Kidney (tissue), 22 donors: Measurements from ENCODE around the gene USF3. TPM values are rescaled to one million over a fixed set of nuclear protein-coding genes. Genes with fewer than 3 reads are reported as not detected.
A peak's percentile ranks its signal among the peaks of the same experiment; 100 is the strongest.

Source experiments
- DNase-seq, 5 donors: peaks; one replicate each; pipeline ENCODE4 v3.0.0-alpha.2; 2013 to 2020
- FAIRE-seq: peaks from 2 replicates; lab custom pipeline; 2012; peaks lifted over from hg19 to GRCh38; lab: Jason Lieb, UNC
- H3K27ac ChIP-seq, 2 donors: one replicate each; pipeline ENCODE4 v1.7.0; 2013; ENCODE audit warnings: low read depth in 2 of 2, low read length in 2 of 2, inconsistent platforms in 1 of 2
- H3K27me3 ChIP-seq: one replicate; pipeline ENCODE4 v1.7.1; 2013; ENCODE audit warnings: low read length, inconsistent platforms; ENCODE audit not compliant: control insufficient read depth, insufficient read depth
- H3K36me3 ChIP-seq, 3 donors: one replicate each; pipeline versions ENCODE4 v1.7.0 to v1.7.1; 2013; ENCODE audit warnings: low read length in 3 of 3, control low read depth in 1 of 3, inconsistent platforms in 1 of 3; ENCODE audit not compliant: insufficient read depth in 3 of 3, control insufficient read depth in 2 of 3
- H3K4me1 ChIP-seq, 3 donors: one replicate each; pipeline versions ENCODE4 v1.7.0 to v1.7.1; 2013; ENCODE audit warnings: low read length in 3 of 3, inconsistent platforms in 1 of 3, low read depth in 1 of 3; ENCODE audit not compliant: control insufficient read depth in 2 of 3, insufficient read depth in 2 of 3
- H3K4me3 ChIP-seq, 3 donors: one replicate each; pipeline versions ENCODE4 v1.7.0 to v1.8.1; 2013; ENCODE audit warnings: low read length in 3 of 3, control low read depth in 1 of 3, inconsistent platforms in 1 of 3
- H3K9ac ChIP-seq, 3 donors: one replicate each; pipeline versions ENCODE4 v1.7.0 to v1.7.1; 2013; ENCODE audit warnings: low read length in 3 of 3, control low read depth in 1 of 3, inconsistent platforms in 1 of 3
- H3K9me3 ChIP-seq, 3 donors: one replicate each; pipeline versions ENCODE4 v1.7.0 to v1.7.1; 2013; ENCODE audit warnings: low read length in 3 of 3, control low read depth in 1 of 3, inconsistent platforms in 1 of 3; ENCODE audit not compliant: control insufficient read depth in 2 of 3, insufficient read depth in 1 of 3
- intact Hi-C: fragments of 100-400 bp; cut with DNase I; formaldehyde crosslinking; loops from one replicate; pipeline ENCODE4 v1.11.1; 2022
- long read RNA-seq, 10 donors: library from polyadenylated mRNA in 1 of 10; unstranded in 1 of 10; transcript quantifications; one replicate each; pipeline ENCODE4 v2.0.0 and lab custom pipeline, GENCODE V29; 2021 to 2026
- polyA plus RNA-seq: library from polyadenylated mRNA; stranded (reverse); fragments of 350-450 nt; fragmentation: Illumina TruSeq; extraction: RNeasy Lipid Tissue Mini Kit (QIAGEN cat#74804); gene quantifications from one replicate; pipeline ENCODE4 v1.2.3, GENCODE V29; 2014; ENCODE audit warnings: low read depth, low replicate concordance; ENCODE audit not compliant: insufficient read depth
- total RNA-seq: library from RNA; stranded (reverse); fragmentation: NEBNext Ultra II Directional; extraction: Animal tissue kit (Norgen Biotek cat#: 25700); gene quantifications from one replicate; pipeline ENCODE4 v1.2.1, GENCODE V29; 2021
- TF ChIP-seq, protein P1 (sequence below): IDR thresholded peaks from 3 replicates; pipeline ENCODE4 v1.5.1; 2012; ENCODE audit warnings: mild to moderate bottlenecking, moderate library complexity, borderline replicate concordance; ENCODE audit not compliant: insufficient read depth; ENCODE audit errors: extremely low read depth
- donor health status: control.
- donor health status: control.
- donor health status: control.
- donor health status: control.
- donor health status: control.
- donor health status: DM: yes; HTN: yes; CAD: no.
- donor health status: Normal renal cell carcinoma (clear cell type).

The USF3 gene, protein sequence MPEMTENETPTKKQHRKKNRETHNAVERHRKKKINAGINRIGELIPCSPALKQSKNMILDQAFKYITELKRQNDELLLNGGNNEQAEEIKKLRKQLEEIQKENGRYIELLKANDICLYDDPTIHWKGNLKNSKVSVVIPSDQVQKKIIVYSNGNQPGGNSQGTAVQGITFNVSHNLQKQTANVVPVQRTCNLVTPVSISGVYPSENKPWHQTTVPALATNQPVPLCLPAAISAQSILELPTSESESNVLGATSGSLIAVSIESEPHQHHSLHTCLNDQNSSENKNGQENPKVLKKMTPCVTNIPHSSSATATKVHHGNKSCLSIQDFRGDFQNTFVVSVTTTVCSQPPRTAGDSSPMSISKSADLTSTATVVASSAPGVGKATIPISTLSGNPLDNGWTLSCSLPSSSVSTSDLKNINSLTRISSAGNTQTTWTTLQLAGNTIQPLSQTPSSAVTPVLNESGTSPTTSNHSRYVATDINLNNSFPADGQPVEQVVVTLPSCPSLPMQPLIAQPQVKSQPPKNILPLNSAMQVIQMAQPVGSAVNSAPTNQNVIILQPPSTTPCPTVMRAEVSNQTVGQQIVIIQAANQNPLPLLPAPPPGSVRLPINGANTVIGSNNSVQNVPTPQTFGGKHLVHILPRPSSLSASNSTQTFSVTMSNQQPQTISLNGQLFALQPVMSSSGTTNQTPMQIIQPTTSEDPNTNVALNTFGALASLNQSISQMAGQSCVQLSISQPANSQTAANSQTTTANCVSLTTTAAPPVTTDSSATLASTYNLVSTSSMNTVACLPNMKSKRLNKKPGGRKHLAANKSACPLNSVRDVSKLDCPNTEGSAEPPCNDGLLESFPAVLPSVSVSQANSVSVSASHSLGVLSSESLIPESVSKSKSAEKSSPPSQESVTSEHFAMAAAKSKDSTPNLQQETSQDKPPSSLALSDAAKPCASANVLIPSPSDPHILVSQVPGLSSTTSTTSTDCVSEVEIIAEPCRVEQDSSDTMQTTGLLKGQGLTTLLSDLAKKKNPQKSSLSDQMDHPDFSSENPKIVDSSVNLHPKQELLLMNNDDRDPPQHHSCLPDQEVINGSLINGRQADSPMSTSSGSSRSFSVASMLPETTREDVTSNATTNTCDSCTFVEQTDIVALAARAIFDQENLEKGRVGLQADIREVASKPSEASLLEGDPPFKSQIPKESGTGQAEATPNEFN (N-terminal part only)
- total RNA-seq (21.3 TPM), polyA plus RNA-seq (6.5 TPM)
- long read RNA-seq, donor 1, full-length matches to known transcripts: 3 of 10 reads
- long read RNA-seq, donor 1, partial matches to known transcripts: 7 of 10 reads
- long read RNA-seq, donor 1, other reads (novel, unspliced or antisense): 0 of 10 reads
- long read RNA-seq, donor 2, full-length matches to known transcripts: 2 of 2 reads
- long read RNA-seq, donor 2, partial matches to known transcripts: 0 of 2 reads
- long read RNA-seq, donor 2, other reads (novel, unspliced or antisense): 0 of 2 reads
- long read RNA-seq, donor 3, full-length matches to known transcripts: 4 of 15 reads
- long read RNA-seq, donor 3, partial matches to known transcripts: 11 of 15 reads
- long read RNA-seq, donor 3, other reads (novel, unspliced or antisense): 0 of 15 reads
- long read RNA-seq, donor 4, full-length matches to known transcripts: 5 of 5 reads
- long read RNA-seq, donor 4, partial matches to known transcripts: 0 of 5 reads
- long read RNA-seq, donor 4, other reads (novel, unspliced or antisense): 0 of 5 reads
- long read RNA-seq, donor 5: 0 reads
- long read RNA-seq, donor 6, full-length matches to known transcripts: 1 of 1 reads
- long read RNA-seq, donor 6, partial matches to known transcripts: 0 of 1 reads
- long read RNA-seq, donor 6, other reads (novel, unspliced or antisense): 0 of 1 reads
- long read RNA-seq, donor 7, full-length matches to known transcripts: 2 of 9 reads
- long read RNA-seq, donor 7, partial matches to known transcripts: 7 of 9 reads
- long read RNA-seq, donor 7, other reads (novel, unspliced or antisense): 0 of 9 reads
- long read RNA-seq, donor 8, partial matches to known transcripts: 8 of 8 reads
- long read RNA-seq, donor 8, other reads (novel, unspliced or antisense): 0 of 8 reads
- long read RNA-seq, donor 9, full-length matches to known transcripts: 1 of 1 reads
- long read RNA-seq, donor 9, partial matches to known transcripts: 0 of 1 reads
- long read RNA-seq, donor 9, other reads (novel, unspliced or antisense): 0 of 1 reads
- long read RNA-seq, donor 10, full-length matches to known transcripts: 3 of 18 reads
- long read RNA-seq, donor 10, partial matches to known transcripts: 15 of 18 reads
- long read RNA-seq, donor 10, other reads (novel, unspliced or antisense): 0 of 18 reads

DNA sequence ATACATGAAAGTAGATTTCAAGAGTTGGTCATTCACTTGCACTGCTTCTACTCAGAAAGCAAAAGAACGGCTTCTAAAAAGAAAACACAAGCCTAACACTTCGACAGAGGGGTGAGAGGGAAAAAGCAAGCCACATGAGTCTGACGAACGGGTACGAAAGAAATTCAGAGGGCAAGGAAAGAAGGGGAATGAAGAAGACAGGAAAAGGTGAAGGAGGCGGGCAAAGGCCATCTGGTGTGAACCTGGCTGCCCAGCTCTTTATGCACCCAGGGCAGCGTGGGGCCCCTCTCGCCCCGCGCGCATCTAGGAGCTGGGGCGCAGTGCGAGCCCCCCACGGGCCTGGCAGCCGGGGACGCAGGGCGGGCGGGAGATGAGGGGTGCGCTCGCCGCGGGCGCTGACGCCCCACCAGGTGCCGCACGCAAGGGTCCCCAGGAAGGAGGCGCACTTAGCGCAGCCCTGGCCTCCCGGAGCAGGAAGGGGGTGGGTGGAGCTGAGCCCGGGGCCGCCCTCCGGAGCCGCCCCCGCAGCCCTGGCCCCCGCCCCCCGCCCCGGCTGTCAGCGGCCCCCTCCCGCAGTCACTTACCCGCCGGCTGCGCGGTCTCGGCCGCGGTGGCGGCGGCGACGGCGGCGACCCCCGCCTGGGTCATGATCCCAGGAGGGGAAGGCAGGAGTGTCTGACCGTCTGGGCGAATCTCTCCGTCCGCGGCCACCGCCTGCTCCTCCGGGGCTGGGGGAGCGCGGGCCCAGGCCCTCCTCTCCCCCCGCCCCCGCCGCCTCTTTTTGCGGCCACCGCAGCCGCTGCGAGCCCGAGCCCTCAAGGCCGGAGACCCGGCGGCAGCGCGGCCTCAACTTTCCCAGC lies at the start of gene USF3:
Gene USF3 (minus strand): TSS at position 857 of the 860 bp plus-strand sequence. CDS start 21,764 bp downstream, outside the sequence.
- H3K36me3 ChIP-seq: no peaks in the 10 kb centered on the region
- H3K9ac ChIP-seq: peak within 1 kb of the TSS; percentile 79 to 100 (median 93)
- DNase-seq (peak; percentile 72 to 94 (median 87)), FAIRE-seq (no peak)
- H3K27ac ChIP-seq: peak within 1 kb of the TSS; percentile 96 to 97
- TF ChIP-seq, protein P1, sequence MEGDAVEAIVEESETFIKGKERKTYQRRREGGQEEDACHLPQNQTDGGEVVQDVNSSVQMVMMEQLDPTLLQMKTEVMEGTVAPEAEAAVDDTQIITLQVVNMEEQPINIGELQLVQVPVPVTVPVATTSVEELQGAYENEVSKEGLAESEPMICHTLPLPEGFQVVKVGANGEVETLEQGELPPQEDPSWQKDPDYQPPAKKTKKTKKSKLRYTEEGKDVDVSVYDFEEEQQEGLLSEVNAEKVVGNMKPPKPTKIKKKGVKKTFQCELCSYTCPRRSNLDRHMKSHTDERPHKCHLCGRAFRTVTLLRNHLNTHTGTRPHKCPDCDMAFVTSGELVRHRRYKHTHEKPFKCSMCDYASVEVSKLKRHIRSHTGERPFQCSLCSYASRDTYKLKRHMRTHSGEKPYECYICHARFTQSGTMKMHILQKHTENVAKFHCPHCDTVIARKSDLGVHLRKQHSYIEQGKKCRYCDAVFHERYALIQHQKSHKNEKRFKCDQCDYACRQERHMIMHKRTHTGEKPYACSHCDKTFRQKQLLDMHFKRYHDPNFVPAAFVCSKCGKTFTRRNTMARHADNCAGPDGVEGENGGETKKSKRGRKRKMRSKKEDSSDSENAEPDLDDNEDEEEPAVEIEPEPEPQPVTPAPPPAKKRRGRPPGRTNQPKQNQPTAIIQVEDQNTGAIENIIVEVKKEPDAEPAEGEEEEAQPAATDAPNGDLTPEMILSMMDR: no peak
- intact Hi-C loops: no loop called here
- H3K4me1 ChIP-seq: peaks cover 5 to 26% (median 12%) of the 10 kb centered on the region in 3 donors
- H3K9me3 ChIP-seq: no peaks in the 10 kb centered on the region
- no peaks in the 10 kb centered on the region for H3K27me3 ChIP-seq
- peak within 1 kb of the TSS; percentile 83 to 100 (median 96) for H3K4me3 ChIP-seq

DNA sequence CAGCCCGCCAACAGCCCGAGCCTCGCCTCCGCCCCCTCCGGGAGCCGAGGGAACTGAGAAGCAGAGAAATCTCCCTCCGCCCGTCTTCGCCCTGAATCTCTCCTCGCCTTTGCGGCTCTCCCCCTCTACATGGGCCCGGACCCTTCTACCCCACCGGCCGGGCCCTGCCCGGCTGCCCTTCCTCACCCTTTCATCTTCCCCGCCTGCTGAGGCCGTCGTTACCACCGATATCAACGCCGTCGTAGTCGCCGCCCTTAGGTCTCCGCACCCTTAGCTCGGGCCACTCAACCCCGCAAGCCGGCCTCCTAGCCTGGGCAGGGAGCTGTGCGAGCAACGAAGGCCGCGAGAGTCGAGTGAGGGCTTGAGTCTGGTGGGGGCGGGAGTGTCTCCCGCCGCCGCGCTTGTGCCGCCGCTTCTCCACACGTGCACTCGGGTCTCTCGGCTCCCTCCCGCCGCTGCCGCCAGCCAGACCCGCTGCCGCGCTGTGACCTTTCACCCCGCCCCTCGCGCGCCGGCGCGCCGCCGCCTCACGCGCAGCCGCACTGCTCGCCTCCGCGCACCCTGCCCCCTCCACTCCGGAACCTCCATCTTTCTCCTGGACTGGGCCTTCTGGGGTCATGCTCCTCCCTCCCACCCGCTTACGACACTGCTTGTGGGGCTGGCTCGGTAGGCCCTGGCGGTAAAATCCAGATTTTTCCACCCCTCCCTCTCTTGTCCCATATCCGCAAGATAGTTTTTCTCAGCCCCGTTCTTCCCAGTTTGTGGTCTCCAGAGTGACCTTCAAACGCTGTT lies 49.5 kb upstream of the USF3 start, which contains the start of gene NAA50:
Gene NAA50 (minus strand): TSS at position 494 of the 792 bp plus-strand sequence. CDS start 300 bp downstream, at position 194.
- Histone ChIP-seq H3K4me3 (peak within 1 kb of the TSS; percentile 96 to 99 (median 99)), H3K36me3 (no peaks in the 10 kb centered on the region), H3K27me3 (no peaks in the 10 kb centered on the region), H3K27ac (peak within 1 kb of the TSS; percentile 100), H3K9ac (peak within 1 kb of the TSS; percentile 94 to 99 (median 96)), H3K4me1 (peaks cover 0 to 20% (median 9%) of the 10 kb centered on the region in 3 donors), H3K9me3 (no peaks in the 10 kb centered on the region)
- TF ChIP-seq, protein P1: peak; percentile 1
- DNase-seq (peak; percentile 96 to 98 (median 97)), FAIRE-seq (no peak)
- intact Hi-C loops: no loop called here
